ENCODE measurements around the gene SST. TPM values are rescaled to one million over a fixed set of nuclear protein-coding genes. Genes with fewer than 3 reads are reported as not detected.

The SST gene
- total and polyA plus RNA-seq, 2 of the 8 experiments (the other 6 are each of a cell fraction or from before 2014, with no cell fraction given), result 0.50 TPM; not detected in 1

DNA sequence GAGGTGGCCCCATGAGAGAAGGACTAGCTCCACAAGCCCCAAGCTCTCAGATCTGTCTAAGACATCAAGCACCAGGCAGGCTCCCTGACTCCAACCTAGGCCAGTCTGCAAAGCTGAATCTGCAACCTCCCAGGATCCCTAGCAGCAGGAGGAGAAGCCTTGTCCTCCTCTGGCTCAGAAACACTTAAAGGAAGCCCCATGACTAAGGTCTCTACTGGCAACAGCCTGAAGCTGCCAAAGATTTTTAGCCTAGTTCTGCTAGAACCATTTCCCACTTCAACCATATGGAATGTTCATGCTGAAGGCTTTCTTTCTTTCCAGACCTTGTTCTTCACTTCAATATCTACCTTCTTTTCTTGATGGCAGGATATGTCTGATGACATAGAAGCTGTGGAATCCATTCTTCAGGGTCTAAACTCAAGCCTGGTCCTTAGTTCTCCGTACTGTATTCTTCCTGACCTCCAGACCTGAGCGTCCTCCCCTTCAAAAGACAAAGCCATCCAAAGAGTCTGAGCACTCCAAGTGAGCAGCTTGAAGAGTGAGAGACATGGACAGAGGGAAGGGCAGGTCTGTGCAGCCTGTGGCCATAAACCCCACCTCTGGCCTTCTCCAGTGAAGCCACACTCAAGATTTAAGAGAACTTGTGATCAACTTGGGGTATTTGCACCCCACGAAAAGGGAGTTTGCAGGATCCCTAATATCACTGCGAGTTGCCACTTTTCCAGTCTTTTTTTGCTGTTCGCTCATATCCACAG is 23.1 kb downstream of the SST start:
- Histone ChIP-seq H3K27me3 (replicated peaks in 1 of 4; ENCODE audit: control insufficient read depth in 3 of 4, extremely low read depth in 1 of 4, insufficient read depth in 3 of 4, low read length in 3 of 4) (peaks cover 0 to 2% (median 0%) of the 10 kb centered on the region in 4 experiments; a peak in 1 of 7 replicates), H3K27ac (ENCODE audit: low read depth, low read length) (no peak overlapping the region), H2BK120ac (replicated peaks; ENCODE audit: low read depth, low read length) (no peak overlapping the region), H3K18ac (ENCODE audit: extremely low read depth, low read length) (no peak overlapping the region), H2BK5ac (ENCODE audit: low read depth, low read length) (no peak overlapping the region), H3K9ac (replicated peaks in 1 of 4; ENCODE audit: extremely low read depth in 1 of 4, low read depth in 3 of 4, low read length in 3 of 4) (no peak overlapping the region), H2BK12ac (ENCODE audit: low read depth, low read length) (no peak overlapping the region), H2BK20ac (ENCODE audit: low read length) (no peak overlapping the region), H4K91ac (replicated peaks; ENCODE audit: insufficient read length, low read length) (no peak overlapping the region), H3K4me2 (ENCODE audit: insufficient read depth in 1 of 2, low read depth in 2 of 2, low read length in 2 of 2) (no peak overlapping the region), H3K9me3 (ENCODE audit: insufficient read depth in 2 of 2, low read depth in 1 of 2, low read length in 1 of 2) (no peaks in the 10 kb centered on the region), H2BK15ac (ENCODE audit: low read length) (no peak overlapping the region), H3K79me1 (ENCODE audit: low read depth, low read length) (no peaks in the 10 kb centered on the region), H3K4ac (replicated peaks; ENCODE audit: insufficient read length, low read depth, low read length) (no peak overlapping the region), H3K79me2 (ENCODE audit: control insufficient read depth in 1 of 2, insufficient read depth in 2 of 2, low read length in 2 of 2) (no peaks in the 10 kb centered on the region), H3K36me3 (ENCODE audit: control insufficient read depth in 2 of 4, insufficient read depth in 4 of 4, low read length in 3 of 4) (no peaks in the 10 kb centered on the region), H3K4me3 (ENCODE audit: extremely low read depth in 1 of 4, insufficient read depth in 2 of 4, low read depth in 3 of 4, low read length in 4 of 4) (no peak overlapping the region), H3K56ac (replicated peaks; ENCODE audit: insufficient read length, low read depth, low read length) (no peak overlapping the region), H4K5ac (ENCODE audit: insufficient read length, low read depth, low read length) (no peak overlapping the region), H4K20me1 (replicated peaks in 1 of 2; ENCODE audit: control insufficient read depth in 1 of 2, insufficient read depth in 2 of 2, low read length in 2 of 2) (no peaks in the 10 kb centered on the region), H4K8ac (ENCODE audit: extremely low read depth, insufficient read depth, low read length) (no peak overlapping the region), H3K14ac (ENCODE audit: insufficient read length) (no peak overlapping the region), H3K23me2 (ENCODE audit: low read depth, low read length) (no peaks in the 10 kb centered on the region), H2AK5ac (ENCODE audit: low read depth, low read length) (no peak overlapping the region), H3K4me1 (replicated peaks in 1 of 4; ENCODE audit: control insufficient read depth in 3 of 4, insufficient read depth in 4 of 4, low read length in 3 of 4) (no peaks in the 10 kb centered on the region), H2AFZ (ENCODE audit: low read length) (no peak overlapping the region), H3K23ac (ENCODE audit: insufficient read length) (no peak overlapping the region)
- DNase-seq (ENCODE audit: low read depth in 1 of 2, low spot score in 2 of 2) (no peak), FAIRE-seq (no peak)
- WGBS, 2 experiments (ENCODE audit: extremely low coverage in 1 of 2, insufficient coverage in 1 of 2, insufficient read length in 1 of 2, insufficient replicate concordance in 2 of 2, low coverage in 1 of 2, low lambda C conversion rate in 2 of 2, missing lambda C conversion rate in 1 of 2), result 83% methylated on average over 5 of the region's 5 CpGs; no CpG with 5 or more reads in 1 of the 2 experiments
- POLR2A ChIA-PET (ENCODE audit: partially characterized antibody), result no interaction called here
- CTCF ChIA-PET (ENCODE audit: partially characterized antibody), result interaction anchor here (0.6 to 2.6 kb wide), 5 partner anchors 10 to 327 kb away, joined by 3 to 13 read pairs (median 4); no protein-coding TSS in a partner anchor
- TF ChIP-seq MAX (IDR thresholded peaks at IDR 0.05) (no peak), EP300 (IDR thresholded peaks at IDR 0.05; ENCODE audit: borderline replicate concordance in 1 of 2, low read depth in 2 of 2, low read length in 2 of 2) (no peak), JUND (IDR thresholded peaks at IDR 0.05; ENCODE audit: low read length) (no peak), KDM4A (IDR thresholded peaks at IDR 0.05; ENCODE audit: low read depth, low read length, severe bottlenecking) (no peak), NRF1 (IDR thresholded peaks at IDR 0.05; ENCODE audit: low read depth, low read length) (no peak), SUZ12 (IDR thresholded peaks at IDR 0.05; ENCODE audit: low read length) (no peak), NANOG (IDR thresholded peaks at IDR 0.05; ENCODE audit: insufficient read depth, low read depth, low read length, poor library complexity, severe bottlenecking) (no peak), RXRA (IDR thresholded peaks at IDR 0.05; ENCODE audit: insufficient read depth, low read depth, low read length) (no peak), SIN3A (conservative IDR thresholded peaks at IDR 0.05 in 1 of 2, IDR thresholded peaks at IDR 0.05 in 1 of 2; ENCODE audit: low read depth in 1 of 2, low read length in 2 of 2) (no peak)
- TF ChIP-seq, protein P1, sequence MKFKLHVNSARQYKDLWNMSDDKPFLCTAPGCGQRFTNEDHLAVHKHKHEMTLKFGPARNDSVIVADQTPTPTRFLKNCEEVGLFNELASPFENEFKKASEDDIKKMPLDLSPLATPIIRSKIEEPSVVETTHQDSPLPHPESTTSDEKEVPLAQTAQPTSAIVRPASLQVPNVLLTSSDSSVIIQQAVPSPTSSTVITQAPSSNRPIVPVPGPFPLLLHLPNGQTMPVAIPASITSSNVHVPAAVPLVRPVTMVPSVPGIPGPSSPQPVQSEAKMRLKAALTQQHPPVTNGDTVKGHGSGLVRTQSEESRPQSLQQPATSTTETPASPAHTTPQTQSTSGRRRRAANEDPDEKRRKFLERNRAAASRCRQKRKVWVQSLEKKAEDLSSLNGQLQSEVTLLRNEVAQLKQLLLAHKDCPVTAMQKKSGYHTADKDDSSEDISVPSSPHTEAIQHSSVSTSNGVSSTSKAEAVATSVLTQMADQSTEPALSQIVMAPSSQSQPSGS (IDR thresholded peaks at IDR 0.05; ENCODE audit: low read length), result no peak
